GM21390 (cell line): Measurements from ENCODE around the gene HSPA1L.

Experiments used
- ATAC-seq: cut with Tn5 transposase; IDR thresholded peaks from one replicate; pipeline ENCODE4 v1.9.1; 2021; ENCODE audit not compliant: unreplicated experiment

HSPA1L gene

DNA sequence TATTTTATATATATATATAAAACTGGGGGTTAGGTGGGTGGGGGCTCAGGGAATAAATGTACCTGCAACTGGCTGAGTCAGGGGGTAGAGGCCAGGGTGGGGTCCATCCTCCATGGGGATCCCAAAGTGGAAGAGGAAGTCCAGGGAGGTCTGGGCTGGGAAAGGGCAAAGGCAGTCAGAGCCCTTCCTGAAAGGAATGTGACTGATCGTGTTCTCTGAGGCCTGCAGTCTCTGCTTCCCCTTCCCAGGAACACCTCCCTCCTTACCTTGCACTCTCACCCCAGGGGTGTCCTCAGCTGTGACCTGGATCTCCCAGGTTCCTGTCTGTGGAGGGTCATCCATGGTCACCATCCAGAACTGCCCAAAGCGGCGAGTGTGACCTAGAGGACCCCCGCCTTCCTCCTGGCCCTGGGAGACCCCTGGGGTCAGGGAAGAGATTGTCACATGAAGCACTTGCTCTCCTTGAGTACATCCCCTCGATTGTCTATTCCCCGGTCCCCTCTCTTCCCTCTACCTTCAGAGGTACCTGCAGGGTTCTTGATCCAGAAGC is 47.9 kb downstream of the HSPA1L start:
- ATAC-seq = no peak

DNA sequence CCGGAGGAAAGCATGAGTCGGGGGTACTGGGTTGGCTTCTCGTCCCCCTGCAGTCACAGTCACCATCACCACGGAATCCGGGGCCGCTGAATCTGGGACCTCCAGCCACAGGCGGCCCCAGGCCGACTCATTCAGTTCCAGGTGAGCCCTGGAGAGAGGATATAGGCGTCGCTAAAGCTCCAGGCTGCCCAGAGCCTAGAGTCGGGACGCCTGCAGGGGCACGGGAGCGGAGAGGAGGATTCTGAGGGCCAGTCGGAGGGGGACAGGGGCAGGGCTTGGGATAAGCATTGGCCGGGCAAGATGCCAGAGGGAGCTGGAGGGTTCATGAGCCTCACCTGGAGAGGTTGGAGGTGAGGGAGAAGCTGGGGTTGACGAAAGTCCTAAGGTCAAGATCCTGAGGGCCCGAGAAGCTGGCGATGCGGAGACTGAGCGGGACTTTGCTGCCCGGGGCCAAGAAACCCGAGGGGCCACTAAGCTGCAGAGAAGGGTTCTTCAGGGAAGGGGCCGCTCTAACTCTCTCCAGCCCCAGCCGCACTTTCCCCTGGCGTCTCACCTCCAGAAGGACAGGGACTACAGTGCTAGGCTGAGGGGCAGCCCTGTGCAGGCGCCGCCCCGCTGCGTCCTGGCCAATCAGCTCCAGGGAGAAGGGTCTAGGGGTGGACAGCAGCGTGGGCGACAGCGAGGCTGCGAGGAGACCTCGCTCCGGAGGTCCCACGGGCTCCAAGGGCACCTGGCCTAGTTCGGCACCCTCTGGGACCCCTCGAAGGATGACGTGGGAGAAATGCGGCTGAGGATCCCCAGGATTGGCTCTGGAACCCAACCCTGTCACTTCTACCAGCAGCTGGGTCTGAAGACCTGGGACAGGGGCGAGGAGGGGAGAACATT is 48.9 kb downstream of the HSPA1L start:
- no peak for ATAC-seq

DNA sequence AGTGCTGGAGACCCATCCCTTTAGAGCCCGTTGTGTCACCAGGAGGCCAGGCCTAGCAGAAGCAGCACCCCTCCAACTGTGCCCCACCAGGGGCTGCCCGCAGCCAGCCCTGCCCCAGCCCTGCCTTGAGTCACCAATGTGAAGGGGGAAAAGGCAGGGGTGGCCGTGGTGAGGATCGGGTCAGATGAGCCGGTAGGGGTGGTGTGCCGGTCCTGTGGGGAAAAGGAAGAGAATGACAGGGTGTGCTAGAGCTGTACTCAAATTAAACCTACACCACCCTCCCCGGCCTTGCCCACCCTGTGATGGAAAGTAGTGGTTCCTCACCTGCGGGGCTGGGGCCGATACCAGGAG is 49.5 kb downstream of the HSPA1L start:
- no peak for ATAC-seq

DNA sequence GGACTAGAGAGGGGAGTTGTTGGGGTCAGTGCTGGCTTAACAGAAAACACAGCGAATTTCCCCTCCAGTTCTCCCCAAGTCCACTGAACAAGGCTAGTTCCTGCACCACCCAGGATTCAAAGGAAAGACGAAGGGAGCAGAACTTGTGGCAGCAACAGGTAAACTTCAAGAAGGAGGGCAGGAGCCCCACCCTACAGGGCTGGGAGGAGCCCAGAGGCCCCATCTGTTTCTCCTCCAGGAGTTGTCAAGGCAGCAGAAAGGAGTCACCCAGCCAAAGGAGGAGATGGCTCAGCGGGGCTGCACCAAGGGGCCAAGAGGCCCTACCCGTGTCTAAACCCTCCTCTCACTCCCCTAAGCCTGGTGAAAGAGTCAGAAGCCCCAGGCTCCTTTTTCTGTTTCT is 50.9 kb downstream of the HSPA1L start:
- ATAC-seq = no peak

GRCh38 chr6:31763619-31763940 is 51.5 kb downstream of the HSPA1L start:
- ATAC-seq = no peak

- no peak for ATAC-seq
These were observed 52.0 kb downstream of the HSPA1L start for GRCh38 chr6:31762878-31763618.

DNA sequence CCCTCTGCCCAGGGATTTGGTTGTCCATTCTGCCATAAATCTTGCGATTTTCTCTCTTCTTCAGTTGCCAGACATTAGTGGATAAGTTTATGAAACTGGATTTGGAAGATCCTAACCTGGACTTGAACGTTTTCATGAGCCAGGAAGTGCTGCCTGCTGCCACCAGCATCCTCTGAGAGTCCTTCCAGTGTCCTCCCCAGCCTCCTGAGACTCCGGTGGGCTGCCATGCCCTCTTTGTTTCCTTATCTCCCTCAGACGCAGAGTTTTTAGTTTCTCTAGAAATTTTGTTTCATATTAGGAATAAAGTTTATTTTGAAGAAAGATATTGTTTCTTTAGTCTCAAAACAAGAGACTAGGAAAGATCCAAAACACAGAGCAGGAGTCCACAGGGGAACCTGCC is 52.7 kb downstream of the HSPA1L start, which contains the start of gene SAPCD1:
TSS of gene SAPCD1 (plus strand) at position 301 of the 400 bp plus-strand sequence. CDS start 399 bp downstream, outside the sequence.
- ATAC-seq = no peak

GRCh38 chr6:31761343-31761742 is 53.7 kb downstream of the HSPA1L start:
- no peak for ATAC-seq

DNA sequence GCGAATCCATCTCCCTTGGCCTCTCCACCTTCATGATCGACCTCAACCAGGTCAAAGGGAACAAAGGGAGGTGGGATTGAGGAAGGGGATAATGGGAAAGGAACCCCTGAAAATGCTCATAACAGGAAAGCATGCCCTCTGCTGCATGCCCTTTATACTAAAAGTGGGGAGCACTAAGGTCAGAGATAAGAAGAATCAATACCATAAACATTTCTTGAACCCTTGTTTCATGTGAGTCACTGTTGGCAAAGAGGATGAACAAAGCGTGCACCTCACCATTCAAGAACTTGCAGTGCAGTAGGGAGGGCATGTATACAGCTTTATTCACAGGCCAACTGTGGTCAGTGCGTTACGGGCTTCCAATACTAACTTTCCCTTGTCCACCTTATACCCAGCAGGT is 54.3 kb downstream of the HSPA1L start:
- no peak for ATAC-seq
